ENCODE results near the gene CCDC60.

DNA sequence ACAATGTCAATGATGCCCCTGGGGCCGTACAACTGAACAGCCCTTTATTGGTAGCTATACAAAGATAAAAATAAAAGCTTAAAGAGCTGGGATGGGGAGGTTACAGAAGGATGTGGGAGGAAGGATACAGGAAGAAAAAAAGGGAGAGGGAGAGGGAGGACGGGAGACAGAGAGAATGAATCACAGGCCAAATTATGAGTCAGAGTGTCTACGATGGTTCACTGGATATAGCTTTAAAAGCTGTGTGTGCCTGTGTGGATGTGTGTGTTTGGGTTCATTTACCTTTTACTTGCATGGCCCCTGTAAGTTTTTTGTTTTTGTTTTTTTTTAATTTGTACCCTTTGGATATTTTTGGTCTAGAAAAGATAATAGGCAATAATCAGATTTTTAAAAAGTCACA lies 111.9 kb downstream of the CCDC60 start:
- TF ChIP-seq CTCF (IDR thresholded peaks at IDR 0.05 in 2 of 3, conservative IDR thresholded peaks at IDR 0.05 in 1 of 3; ENCODE audit: borderline replicate concordance in 1 of 3, insufficient read depth in 1 of 3, low read depth in 2 of 3, low read length in 2 of 3) = no peak
- TF ChIP-seq SIN3A (IDR thresholded peaks at IDR 0.05; ENCODE audit: low read depth) = no peak
- TF ChIP-seq SP1 (IDR thresholded peaks at IDR 0.05; ENCODE audit: low read depth) = no peak
- TF ChIP-seq POLR2A (IDR thresholded peaks at IDR 0.05; ENCODE audit: borderline replicate concordance, extremely low read depth, insufficient read depth, insufficient read length) = no peak

Measured in HCT116 (cell line).